Activated CD8-positive, alpha-beta T cell treated with anti-CD3 and anti-CD28 coated beads for 36 hours (primary cell): ENCODE results near the gene RASGRF1. TPM values are rescaled to one million over a fixed set of nuclear protein-coding genes. Genes with fewer than 3 reads are reported as not detected.

Source experiments
- ATAC-seq: fragments of 200-7000 bp; cut with Tn5 transposase; one replicate; pipeline ENCODE4 v1.10.0; 2021; ENCODE audit warnings: mild to moderate bottlenecking, moderate library complexity
- CTCF ChIA-PET: fragments of 350-600 bp; sonication (Branson Sonifier 250); formaldehyde crosslinking; loops from one replicate; lab custom pipeline; 2021; ENCODE audit warnings: antibody characterized with exemption; lab: Charles Lee
- POLR2A ChIA-PET: fragments of 350-600 bp; sonication (Branson Sonifier 250); formaldehyde crosslinking; loops from one replicate; lab custom pipeline; 2021; ENCODE audit warnings: antibody characterized with exemption; lab: Charles Lee
- DNase-seq: peaks from one replicate; pipeline ENCODE4 v3.0.0-alpha.2; 2020
- H3K27ac Mint-ChIP-seq: one replicate; pipeline ENCODE4 v1.8.0; 2021; ENCODE audit warnings: mild to moderate bottlenecking, mixed read lengths
- H3K27me3 Mint-ChIP-seq: one replicate; pipeline ENCODE4 v1.8.0; 2021; ENCODE audit warnings: mixed read lengths
- H3K36me3 Mint-ChIP-seq: one replicate; pipeline ENCODE4 v1.8.0; 2021; ENCODE audit warnings: low read depth, mixed read lengths
- H3K4me1 Mint-ChIP-seq: one replicate; pipeline ENCODE4 v1.8.0; 2021; ENCODE audit warnings: low read depth, mixed read lengths
- H3K4me3 Mint-ChIP-seq: one replicate; pipeline ENCODE4 v1.8.0; 2021; ENCODE audit warnings: mild to moderate bottlenecking, moderate library complexity, mixed read lengths
- H3K9me3 Mint-ChIP-seq: one replicate; pipeline ENCODE4 v1.8.0; 2021; ENCODE audit warnings: mixed read lengths
- CTCF ChIP-seq: fragments of 200-600 bp; IDR thresholded peaks from one replicate; pipeline ENCODE4 v1.8.0; 2022; ENCODE audit warnings: antibody characterized with exemption, mild to moderate bottlenecking
- intact Hi-C: fragments of 100-400 bp; cut with micrococcal nuclease; formaldehyde crosslinking; loops from one replicate; pipeline ENCODE4 v1.10.0; 2022
- total RNA-seq, 2 experiments: library from RNA; stranded (reverse); gene quantifications; one replicate each; pipeline ENCODE4 v1.2.3, GENCODE V29; 2021

Gene RASGRF1
- total RNA-seq, 2 experiments from 2014 or later: not detected

DNA sequence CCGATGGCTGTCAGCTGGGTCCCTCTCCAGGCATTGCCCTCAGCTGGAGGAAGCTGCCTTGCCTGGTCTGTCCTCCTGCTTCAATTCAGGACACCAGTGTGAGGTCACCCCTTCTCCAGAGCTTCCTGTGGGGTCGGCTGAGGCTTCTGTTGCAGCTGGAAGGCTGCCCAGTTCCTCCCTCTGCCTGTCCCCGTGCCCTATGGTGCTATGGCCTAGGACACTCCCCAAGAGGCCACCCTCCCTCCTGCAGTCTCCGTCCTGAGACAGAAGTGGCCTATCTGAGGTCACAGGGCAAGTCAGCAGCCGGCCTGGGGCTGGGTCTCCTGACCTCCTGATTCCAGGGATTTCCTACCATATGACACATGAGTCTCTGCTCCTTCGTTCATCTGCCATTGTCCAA, 57.9 kb downstream of the RASGRF1 start:
- DNase-seq (no peak), ATAC-seq (no peak)
- Mint-ChIP-seq H3K9me3 (no peaks in the 10 kb centered on the region), H3K4me1 (no peaks in the 10 kb centered on the region), H3K36me3 (no peaks in the 10 kb centered on the region), H3K27ac (no peak overlapping the region), H3K27me3 (peaks cover 13% of the 10 kb centered on the region), H3K4me3 (no peak overlapping the region)
- ChIA-PET POLR2A (no interaction called here), CTCF (interaction anchor here (10.5 kb wide), 1 partner anchor 148 kb away, joined by 170 read pairs; no protein-coding TSS in a partner anchor)
- intact Hi-C loops: no loop called here
- TF ChIP-seq CTCF: no peak

- ChIA-PET CTCF (interaction anchor here (10.5 kb wide), 1 partner anchor 149 kb away, joined by 170 read pairs; no protein-coding TSS in a partner anchor), POLR2A (no interaction called here)
- no peaks in the 10 kb centered on the region for H3K9me3 Mint-ChIP-seq
- H3K4me1 Mint-ChIP-seq: no peaks in the 10 kb centered on the region
- H3K27me3 Mint-ChIP-seq: peaks cover 10% of the 10 kb centered on the region
- no peak overlapping the region for H3K4me3 Mint-ChIP-seq
- H3K27ac Mint-ChIP-seq: no peak overlapping the region
- ATAC-seq: no peak
- no peak for DNase-seq
- intact Hi-C loops: no loop called here
- no peaks in the 10 kb centered on the region for H3K36me3 Mint-ChIP-seq
- no peak for TF ChIP-seq CTCF
Observed at GRCh38 chr15:79031821-79032220, 58.8 kb downstream of the RASGRF1 start.

- Mint-ChIP-seq H3K9me3 (no peaks in the 10 kb centered on the region), H3K27ac (no peak overlapping the region), H3K36me3 (no peaks in the 10 kb centered on the region), H3K27me3 (peaks cover 6% of the 10 kb centered on the region), H3K4me3 (no peak overlapping the region), H3K4me1 (no peaks in the 10 kb centered on the region)
- ChIA-PET POLR2A (no interaction called here), CTCF (interaction anchor here (10.5 kb wide), 1 partner anchor 150 kb away, joined by 170 read pairs; no protein-coding TSS in a partner anchor)
- no peak for ATAC-seq
- no peak for TF ChIP-seq CTCF
- DNase-seq: no peak
- intact Hi-C loops: no loop called here
Observed at GRCh38 chr15:79031201-79031600, 59.4 kb downstream of the RASGRF1 start.

DNA sequence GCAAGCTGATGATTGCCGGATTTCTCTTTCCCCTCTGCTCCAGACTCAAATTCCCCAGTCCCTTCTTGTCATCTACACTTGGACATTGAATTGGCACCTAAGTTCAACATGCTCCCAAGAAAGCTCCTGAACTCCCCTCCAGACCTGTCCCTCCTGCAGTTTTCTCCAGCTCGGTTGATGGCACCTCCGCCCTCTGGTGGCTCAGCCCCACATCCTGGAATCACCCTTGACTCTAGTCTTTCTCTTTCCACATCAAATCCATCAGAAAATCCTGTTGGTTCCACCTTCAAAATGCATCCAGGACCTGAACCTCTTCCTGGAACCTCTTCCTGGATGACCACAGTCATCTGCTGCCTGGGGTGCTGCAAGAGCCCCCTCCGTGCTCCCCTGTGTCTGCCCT, 60.1 kb downstream of the RASGRF1 start:
- intact Hi-C loops: no loop called here
- Mint-ChIP-seq H3K4me3 (no peak overlapping the region), H3K27ac (no peak overlapping the region), H3K9me3 (no peaks in the 10 kb centered on the region), H3K4me1 (no peaks in the 10 kb centered on the region), H3K36me3 (no peaks in the 10 kb centered on the region), H3K27me3 (peaks cover 8% of the 10 kb centered on the region)
- POLR2A ChIA-PET: no interaction called here
- CTCF ChIA-PET: interaction anchor here (10.5 kb wide), 1 partner anchor 150 kb away, joined by 170 read pairs; no protein-coding TSS in a partner anchor
- ATAC-seq: no peak
- no peak for TF ChIP-seq CTCF
- no peak for DNase-seq

- peak; percentile 61 for DNase-seq
- peak; percentile 89 for TF ChIP-seq CTCF
- intact Hi-C loops: loop anchor here (1.0 kb wide), 1 partner anchor 156 kb away; no protein-coding TSS in a partner anchor
- no peaks in the 10 kb centered on the region for H3K4me1 Mint-ChIP-seq
- no peak overlapping the region for H3K4me3 Mint-ChIP-seq
- H3K9me3 Mint-ChIP-seq: peaks cover 2% of the 10 kb centered on the region
- ChIA-PET CTCF (interaction anchor here (0.7 to 10.5 kb wide), 23 partner anchors 10 to 220 kb away, joined by 3 to 170 read pairs (median 4); no protein-coding TSS in a partner anchor), POLR2A (interaction anchor here (1.3 kb wide), 1 partner anchor 66 kb away, joined by 3 read pairs; no protein-coding TSS in a partner anchor)
- H3K36me3 Mint-ChIP-seq: no peaks in the 10 kb centered on the region
- ATAC-seq: peak; percentile 67
- no peak overlapping the region for H3K27ac Mint-ChIP-seq
- peaks cover 9% of the 10 kb centered on the region for H3K27me3 Mint-ChIP-seq
Observed at GRCh38 chr15:79028411-79028964, 62.1 kb downstream of the RASGRF1 start.
